Esophagus muscularis mucosa (tissue), 4 donors: Measurements from ENCODE around the gene NAV3. TPM values are rescaled to one million over a fixed set of nuclear protein-coding genes. Genes with fewer than 3 reads are reported as not detected.

ENCODE experiments used
- DNase-seq: peaks from one replicate; pipeline ENCODE4 v3.0.0-alpha.2; 2017; ENCODE audit errors: extremely low spot score
- H3K27ac ChIP-seq, 4 donors: fragments of 200-600 bp; sonication (generic); replicated peaks in 1 of 4; 1 replicate in 3 of 4; 2 replicates in 1 of 4; pipeline ENCODE4 v1.5.1; 2016 to 2019; ENCODE audit warnings: mild to moderate bottlenecking in 1 of 4
- H3K27me3 ChIP-seq, 4 donors: fragments of 200-600 bp; sonication (generic); one replicate each; pipeline versions ENCODE4 v1.5.1 to v1.6.0; 2016 to 2019
- H3K36me3 ChIP-seq, 4 donors: fragments of 200-600 bp; sonication (generic); one replicate each; pipeline ENCODE4 v1.5.1; 2016 to 2019
- H3K4me1 ChIP-seq, 4 donors: fragments of 200-600 bp; sonication (generic); one replicate each; pipeline ENCODE4 v1.5.1; 2016 to 2019
- H3K4me3 ChIP-seq, 4 donors: fragments of 200-600 bp; sonication (generic); 1 replicate in 2 of 4; 2 replicates in 2 of 4; pipeline ENCODE4 v1.5.1; 2016 to 2019; ENCODE audit warnings: mild to moderate bottlenecking in 4 of 4, moderate library complexity in 1 of 4
- H3K9me3 ChIP-seq, 4 donors: fragments of 200-600 bp; sonication (generic); 1 replicate in 3 of 4; 2 replicates in 1 of 4; pipeline ENCODE4 v1.5.1; 2016 to 2019
- CTCF ChIP-seq, 3 experiments: fragments of 200-600 bp in 2 of 3; fragments of 450-650 bp in 1 of 3; sonication (generic) in 2 of 3; IDR thresholded peaks; one replicate each; pipeline ENCODE4 v1.5.1; 2017 to 2019; ENCODE audit warnings: antibody characterized with exemption in 3 of 3, mild to moderate bottlenecking in 2 of 3, moderate library complexity in 1 of 3
- EP300 ChIP-seq: sonication (generic); formaldehyde crosslinking; IDR thresholded peaks from one replicate; pipeline ENCODE4 v1.6.1; 2017; ENCODE audit warnings: antibody characterized with exemption
- POLR2A ChIP-seq: fragments of 450-650 bp; IDR thresholded peaks from one replicate; pipeline ENCODE4 v1.6.1; 2017; ENCODE audit warnings: antibody characterized with exemption, moderate library complexity, mild to moderate bottlenecking, low read depth
- POLR2AphosphoS5 ChIP-seq, 2 donors: sonication (generic); formaldehyde crosslinking; IDR thresholded peaks; one replicate each; pipeline ENCODE4 v1.6.1; 2017; ENCODE audit warnings: antibody characterized with exemption in 2 of 2
- WGBS: methylation state at CpG from one replicate; pipeline ENCODE4 v1.1.5; 2018; 5-methylcytosine and 5-hydroxymethylcytosine counted together
- intact Hi-C: fragments of 100-400 bp; cut with DNase I; formaldehyde crosslinking; loops from one replicate; pipeline ENCODE4 v1.15.1; 2023
- total RNA-seq, 4 donors: library from RNA; depleted of rRNA; stranded (reverse); fragments of >200 nt; gene quantifications; one replicate each; pipeline versions ENCODE4 v1.1.0 to v1.2.1, GENCODE V29; 2016

The NAV3 gene
- total RNA-seq, 4 donors from 2014 or later: 4.3 to 9.6 (median 5.4) TPM

DNA sequence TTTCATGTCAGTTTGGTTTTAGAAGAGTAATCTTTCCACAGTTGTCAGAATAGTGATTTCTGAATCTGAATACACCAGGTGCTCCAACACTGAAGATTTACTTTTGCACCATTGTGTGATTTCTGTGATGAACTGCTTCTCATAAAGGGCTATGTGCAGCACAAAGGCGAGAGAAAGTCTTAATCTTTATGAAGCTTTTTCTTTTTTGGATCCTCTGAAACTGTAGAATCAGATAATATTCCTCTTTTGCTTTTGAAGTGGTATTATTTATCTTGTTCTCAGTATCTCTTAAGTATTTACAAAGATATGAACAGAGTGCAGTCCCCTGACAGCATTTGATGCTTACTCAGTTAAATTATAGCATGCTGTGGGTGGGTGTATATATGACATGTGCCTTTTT is 207.8 kb downstream of the NAV3 start:
- 88% methylated on average over 1 of the region's 1 CpG for WGBS
- TF ChIP-seq POLR2AphosphoS5 (IDR thresholded peaks at IDR 0.05) (no peak), CTCF (IDR thresholded peaks at IDR 0.05) (no peak), EP300 (no peak), POLR2A (no peak)
- no peaks in the 10 kb centered on the region for H3K27me3 ChIP-seq

DNA sequence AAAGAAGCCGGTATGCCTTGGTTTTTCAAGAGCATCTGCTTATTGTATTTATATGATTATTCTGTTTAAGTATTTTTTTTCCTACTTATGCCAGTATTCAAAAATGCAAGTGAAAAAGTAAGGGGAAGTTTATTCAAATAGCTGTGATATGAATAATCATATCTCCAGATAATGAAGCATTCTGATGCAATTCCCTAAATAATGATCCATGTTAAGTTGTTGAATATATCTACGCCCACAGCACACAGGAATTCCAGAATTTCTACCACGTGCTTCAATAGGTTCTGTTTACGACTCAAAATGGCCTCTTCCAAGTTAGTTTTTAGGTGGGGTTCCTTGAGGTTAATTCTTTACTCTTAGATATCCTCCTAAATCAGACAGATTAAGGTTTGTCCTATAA is 208.3 kb downstream of the NAV3 start:
- no peak for TF ChIP-seq EP300
- no peak for TF ChIP-seq CTCF (IDR thresholded peaks at IDR 0.05)
- TF ChIP-seq POLR2AphosphoS5 (IDR thresholded peaks at IDR 0.05): no peak
- no peak for TF ChIP-seq POLR2A

More for the DNA sequence above, 207.8 kb downstream of the NAV3 start:
- Histone ChIP-seq H3K36me3 (no peaks in the 10 kb centered on the region), H3K4me3 (no peak overlapping the region), H3K9me3 (no peaks in the 10 kb centered on the region), H3K4me1 (peaks cover 0 to 5% (median 2%) of the 10 kb centered on the region in 4 donors), H3K27ac (no peak overlapping the region)
- intact Hi-C loops: no loop called here
- no peak for DNase-seq

DNA sequence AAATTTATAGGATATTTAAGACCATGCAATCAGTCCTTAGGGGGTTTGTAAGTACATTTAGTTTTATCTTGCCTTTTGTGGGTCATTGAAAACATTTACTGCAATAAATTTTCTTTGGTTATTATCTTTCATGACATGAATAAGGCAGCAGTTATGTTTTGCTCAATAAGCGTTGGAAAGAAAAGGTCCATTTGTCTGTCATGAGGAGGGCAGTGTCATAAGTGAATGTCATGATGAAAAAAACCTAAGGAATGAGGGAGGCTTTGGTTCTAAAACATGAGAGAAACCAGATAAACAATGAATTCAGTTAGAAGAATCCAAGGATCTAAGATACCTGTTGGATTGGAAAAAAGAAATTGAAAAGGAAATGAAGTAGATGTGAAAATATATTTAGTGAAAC is 209.4 kb downstream of the NAV3 start:
- intact Hi-C loops: no loop called here

More for the DNA sequence above, 208.3 kb downstream of the NAV3 start:
- H3K27me3 ChIP-seq: no peaks in the 10 kb centered on the region
- H3K4me3 ChIP-seq: no peak overlapping the region
- intact Hi-C loops: no loop called here
- H3K36me3 ChIP-seq: no peaks in the 10 kb centered on the region
- H3K9me3 ChIP-seq: no peaks in the 10 kb centered on the region
- 84% methylated on average over 4 of the region's 4 CpGs for WGBS
- H3K27ac ChIP-seq: no peak overlapping the region
- peaks cover 0 to 5% (median 2%) of the 10 kb centered on the region in 4 donors for H3K4me1 ChIP-seq
- DNase-seq: no peak

DNA sequence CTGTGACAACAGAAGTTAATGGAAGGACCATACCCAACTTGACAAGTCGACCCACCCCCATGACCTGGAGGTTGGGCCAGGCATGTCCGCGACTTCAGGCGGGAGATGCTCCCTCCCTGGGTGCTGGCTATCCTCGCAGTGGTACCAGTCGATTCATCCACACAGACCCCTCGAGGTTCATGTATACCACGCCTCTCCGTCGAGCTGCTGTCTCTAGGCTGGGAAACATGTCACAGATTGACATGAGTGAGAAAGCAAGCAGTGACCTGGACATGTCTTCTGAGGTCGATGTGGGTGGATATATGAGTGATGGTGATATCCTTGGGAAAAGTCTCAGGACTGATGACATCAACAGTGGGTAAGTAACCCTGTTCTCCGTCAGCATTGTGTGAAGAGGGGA is 220.1 kb downstream of the NAV3 start:
- Histone ChIP-seq H3K4me3 (no peak overlapping the region), H3K36me3 (no peaks in the 10 kb centered on the region), H3K4me1 (no peaks in the 10 kb centered on the region), H3K9me3 (peaks cover 0 to 18% (median 10%) of the 10 kb centered on the region in 4 donors), H3K27ac (no peak overlapping the region), H3K27me3 (no peaks in the 10 kb centered on the region)
- no peak for DNase-seq
- intact Hi-C loops: no loop called here
- WGBS: 95% methylated on average over 12 of the region's 12 CpGs
- no peak for TF ChIP-seq EP300
- no peak for TF ChIP-seq POLR2AphosphoS5 (IDR thresholded peaks at IDR 0.05)
- no peak for TF ChIP-seq POLR2A
- no peak for TF ChIP-seq CTCF (IDR thresholded peaks at IDR 0.05)

More for the DNA sequence above, 209.4 kb downstream of the NAV3 start:
- peaks cover 0 to 5% (median 2%) of the 10 kb centered on the region in 4 donors for H3K4me1 ChIP-seq
- peaks cover 0 to under 1% (median 0%) of the 10 kb centered on the region in 4 donors for H3K9me3 ChIP-seq
- WGBS: 76% methylated on average over 1 of the region's 1 CpG
- H3K4me3 ChIP-seq: no peak overlapping the region
- no peaks in the 10 kb centered on the region for H3K27me3 ChIP-seq
- no peak for DNase-seq
- no peak for TF ChIP-seq EP300
- TF ChIP-seq POLR2A: no peak
- no peak for TF ChIP-seq CTCF (IDR thresholded peaks at IDR 0.05)
- no peak for TF ChIP-seq POLR2AphosphoS5 (IDR thresholded peaks at IDR 0.05)
- no peak overlapping the region for H3K27ac ChIP-seq
- H3K36me3 ChIP-seq: no peaks in the 10 kb centered on the region

DNA sequence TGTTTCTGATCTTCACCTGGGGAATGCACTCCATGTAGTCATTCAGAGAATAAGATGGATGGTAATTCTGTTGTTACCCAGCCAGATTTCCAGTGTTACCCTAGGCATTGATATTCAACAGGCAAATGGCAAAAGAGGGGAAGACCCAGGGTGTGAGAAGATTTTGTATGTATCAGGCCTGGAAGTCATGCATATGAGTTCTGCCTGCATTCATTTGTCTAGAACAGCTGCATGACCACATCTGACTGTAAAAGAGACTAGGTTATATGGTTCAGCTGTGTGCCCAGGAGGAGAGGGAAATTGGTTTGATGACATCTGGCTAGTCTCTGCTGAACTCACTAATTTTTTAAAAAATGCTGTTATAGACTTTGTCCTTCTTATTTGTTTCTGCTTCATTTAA is 224.9 kb downstream of the NAV3 start:
- intact Hi-C loops: no loop called here
- DNase-seq: no peak
- Histone ChIP-seq H3K36me3 (no peaks in the 10 kb centered on the region), H3K4me3 (no peak overlapping the region), H3K27me3 (no peaks in the 10 kb centered on the region), H3K4me1 (no peaks in the 10 kb centered on the region), H3K9me3 (no peaks in the 10 kb centered on the region), H3K27ac (no peak overlapping the region)
- TF ChIP-seq POLR2A: no peak
- TF ChIP-seq EP300: no peak
- TF ChIP-seq CTCF (IDR thresholded peaks at IDR 0.05): no peak
- no peak for TF ChIP-seq POLR2AphosphoS5 (IDR thresholded peaks at IDR 0.05)
